Caco-2 (cell line): Measurements from ENCODE around the gene GNAQ. TPM values are rescaled to one million over a fixed set of nuclear protein-coding genes. Genes with fewer than 3 reads are reported as not detected.

Source experiments
- BruUV-seq: library from RNA; stranded (reverse); fragments of 400-500 nt; replicated peaks from 2 replicates; lab custom pipeline; 2021; lab: Mats Ljungman, UMichigan
- CTCF ChIA-PET: fragments of 300-600 bp; sonication (Branson Sonifier 250); formaldehyde crosslinking; loops from one replicate; lab custom pipeline; 2022; ENCODE audit warnings: antibody characterized with exemption; lab: Charles Lee
- POLR2A ChIA-PET: fragments of 300-600 bp; sonication (Branson Sonifier 250); formaldehyde crosslinking; loops from one replicate; lab custom pipeline; 2022; ENCODE audit warnings: antibody characterized with exemption; lab: Charles Lee
- DNase-seq, 2 experiments: peaks; one replicate each; pipeline versions ENCODE4 v3.0.0 to v3.0.0-alpha.2; 2020 to 2022
- H3K27me3 ChIP-seq: replicated peaks from 2 replicates; pipeline ENCODE4 v1.6.0; 2011; ENCODE audit warnings: low read length; ENCODE audit not compliant: control insufficient read depth, insufficient read depth
- H3K36me3 ChIP-seq: 2 replicates; pipeline ENCODE4 v1.5.1; 2011; ENCODE audit warnings: low read length; ENCODE audit not compliant: control insufficient read depth, insufficient read depth
- H3K4me1 ChIP-seq: fragments of 250-450 bp; sonication (Bioruptor Pico); 2 replicates; pipeline ENCODE4 v1.5.1; 2020; ENCODE audit warnings: mild to moderate bottlenecking
- H3K4me3 ChIP-seq: 2 replicates; pipeline ENCODE4 v1.5.1; 2011; ENCODE audit warnings: low read depth, mild to moderate bottlenecking, control low read depth, low read length
- H3K9me3 ChIP-seq: fragments of 250-450 bp; sonication (Bioruptor Pico); 2 replicates; pipeline ENCODE4 v1.5.1; 2020; ENCODE audit warnings: mild to moderate bottlenecking, moderate library complexity
- H3K27ac Mint-ChIP-seq: one replicate; pipeline ENCODE4 v1.8.0; 2022; ENCODE audit warnings: mixed read lengths; ENCODE audit not compliant: unreplicated experiment
- H3K27me3 Mint-ChIP-seq: one replicate; pipeline ENCODE4 v1.8.0; 2022; ENCODE audit warnings: mixed read lengths; ENCODE audit not compliant: insufficient read depth, unreplicated experiment
- H3K36me3 Mint-ChIP-seq: one replicate; pipeline ENCODE4 v1.8.0; 2022; ENCODE audit warnings: mild to moderate bottlenecking, mixed read lengths; ENCODE audit not compliant: insufficient read depth, unreplicated experiment
- H3K4me1 Mint-ChIP-seq: one replicate; pipeline ENCODE4 v1.8.0; 2022; ENCODE audit warnings: low read depth, mixed read lengths; ENCODE audit not compliant: unreplicated experiment
- H3K4me3 Mint-ChIP-seq: one replicate; pipeline ENCODE4 v1.8.0; 2022; ENCODE audit warnings: mild to moderate bottlenecking, moderate library complexity, mixed read lengths; ENCODE audit not compliant: unreplicated experiment
- H3K9me3 Mint-ChIP-seq: one replicate; pipeline ENCODE4 v1.8.0; 2022; ENCODE audit warnings: mixed read lengths; ENCODE audit not compliant: unreplicated experiment
- intact Hi-C: fragments of 100-400 bp; cut with micrococcal nuclease; formaldehyde crosslinking; loops from one replicate; pipeline ENCODE4 v1.10.0; 2022; ENCODE audit not compliant: unreplicated experiment
- total RNA-seq: library from RNA; stranded (reverse); gene quantifications from 2 replicates; pipeline ENCODE4 v1.2.3, GENCODE V29; 2022
- TF ChIP-seq, protein P1 (sequence below), 2 experiments: fragments of 200-600 bp in 1 of 2; IDR thresholded peaks; 1 replicate in 1 of 2; 2 replicates in 1 of 2; pipeline versions ENCODE4 v1.5.1 to v1.8.0; 2011 to 2022; ENCODE audit warnings: antibody characterized with exemption in 1 of 2, control low read depth in 1 of 2, inconsistent platforms in 1 of 2, low read depth in 1 of 2, low read length in 1 of 2, mild to moderate bottlenecking in 1 of 2, moderate library complexity in 1 of 2; ENCODE audit not compliant: insufficient read depth in 1 of 2, severe bottlenecking in 1 of 2, unreplicated experiment in 1 of 2

The GNAQ gene
- total RNA-seq, 1 experiment from 2014 or later: 10.1 TPM

DNA sequence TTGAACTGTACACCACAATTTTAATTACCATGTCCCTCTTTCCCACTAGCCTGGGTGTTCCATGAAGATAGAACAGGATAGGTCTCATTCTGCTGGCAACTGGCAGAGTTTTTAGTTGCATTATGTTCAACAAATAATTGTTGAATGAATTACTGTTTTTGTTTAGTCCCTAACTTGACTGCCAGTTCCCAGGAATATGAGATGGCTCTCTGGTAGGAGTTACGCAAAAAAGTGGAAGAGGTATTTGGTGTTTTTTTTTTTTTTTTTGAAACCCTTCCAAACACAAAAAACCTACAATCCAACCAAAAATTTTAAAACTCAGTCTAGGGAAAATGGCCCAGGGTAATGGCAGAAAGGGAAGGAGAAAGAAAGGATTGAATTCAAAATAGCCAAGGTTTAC lies 153.6 kb downstream of the GNAQ start:
- H3K9me3 Mint-ChIP-seq: no peaks in the 10 kb centered on the region
- BruUV-seq: no TSS peak

DNA sequence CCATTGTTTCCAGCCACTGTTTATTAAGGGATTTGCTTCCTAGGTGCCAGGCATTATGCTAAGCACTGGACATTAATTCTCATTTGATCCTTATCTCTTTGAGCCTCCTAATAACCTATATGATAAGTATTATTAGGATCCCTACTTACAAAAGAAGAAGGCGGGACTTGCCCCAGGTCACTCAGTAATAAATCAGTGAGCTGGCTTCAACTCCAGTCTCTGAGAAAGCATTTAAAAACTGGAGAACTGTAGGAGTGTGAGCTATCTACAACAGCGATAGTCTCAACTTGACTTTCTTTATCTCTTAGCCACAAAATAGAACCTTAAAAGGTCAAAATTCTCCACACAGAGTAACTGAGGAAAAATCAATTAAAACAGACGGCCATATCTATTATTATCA lies 155.0 kb downstream of the GNAQ start:
- Mint-ChIP-seq H3K27ac (no peak overlapping the region), H3K4me3 (no peak overlapping the region), H3K9me3 (no peaks in the 10 kb centered on the region), H3K4me1 (no peaks in the 10 kb centered on the region), H3K36me3 (peaks cover 7% of the 10 kb centered on the region), H3K27me3 (no peaks in the 10 kb centered on the region)
- intact Hi-C loops: loop anchor here (10.0 kb wide), 1 partner anchor 68 kb away; no protein-coding TSS in a partner anchor
- DNase-seq: no peak
- POLR2A ChIA-PET: no interaction called here
- BruUV-seq: no TSS peak
- H3K9me3 ChIP-seq: no peaks in the 10 kb centered on the region
- H3K27me3 ChIP-seq: no peaks in the 10 kb centered on the region
- H3K36me3 ChIP-seq: no peaks in the 10 kb centered on the region
- CTCF ChIA-PET: no interaction called here
- TF ChIP-seq, protein P1, sequence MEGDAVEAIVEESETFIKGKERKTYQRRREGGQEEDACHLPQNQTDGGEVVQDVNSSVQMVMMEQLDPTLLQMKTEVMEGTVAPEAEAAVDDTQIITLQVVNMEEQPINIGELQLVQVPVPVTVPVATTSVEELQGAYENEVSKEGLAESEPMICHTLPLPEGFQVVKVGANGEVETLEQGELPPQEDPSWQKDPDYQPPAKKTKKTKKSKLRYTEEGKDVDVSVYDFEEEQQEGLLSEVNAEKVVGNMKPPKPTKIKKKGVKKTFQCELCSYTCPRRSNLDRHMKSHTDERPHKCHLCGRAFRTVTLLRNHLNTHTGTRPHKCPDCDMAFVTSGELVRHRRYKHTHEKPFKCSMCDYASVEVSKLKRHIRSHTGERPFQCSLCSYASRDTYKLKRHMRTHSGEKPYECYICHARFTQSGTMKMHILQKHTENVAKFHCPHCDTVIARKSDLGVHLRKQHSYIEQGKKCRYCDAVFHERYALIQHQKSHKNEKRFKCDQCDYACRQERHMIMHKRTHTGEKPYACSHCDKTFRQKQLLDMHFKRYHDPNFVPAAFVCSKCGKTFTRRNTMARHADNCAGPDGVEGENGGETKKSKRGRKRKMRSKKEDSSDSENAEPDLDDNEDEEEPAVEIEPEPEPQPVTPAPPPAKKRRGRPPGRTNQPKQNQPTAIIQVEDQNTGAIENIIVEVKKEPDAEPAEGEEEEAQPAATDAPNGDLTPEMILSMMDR (IDR thresholded peaks at IDR 0.05; ENCODE audit: insufficient read depth in 1 of 2, low read depth in 1 of 2, low read length in 1 of 2, severe bottlenecking in 1 of 2, unreplicated experiment in 1 of 2): no peak
- H3K4me1 ChIP-seq: no peaks in the 10 kb centered on the region
- H3K4me3 ChIP-seq: no peak overlapping the region

More for the DNA sequence above, 153.6 kb downstream of the GNAQ start:
- no peaks in the 10 kb centered on the region for H3K9me3 ChIP-seq
- TF ChIP-seq, protein P1 (IDR thresholded peaks at IDR 0.05; ENCODE audit: insufficient read depth in 1 of 2, low read depth in 1 of 2, low read length in 1 of 2, severe bottlenecking in 1 of 2, unreplicated experiment in 1 of 2): no peak
- ChIA-PET POLR2A (no interaction called here), CTCF (no interaction called here)
- H3K4me3 Mint-ChIP-seq: no peak overlapping the region
- no peaks in the 10 kb centered on the region for H3K27me3 Mint-ChIP-seq
- H3K36me3 Mint-ChIP-seq: peaks cover 7% of the 10 kb centered on the region
- DNase-seq: no peak
- H3K27ac Mint-ChIP-seq: no peak overlapping the region
- H3K4me3 ChIP-seq: no peak overlapping the region
- H3K27me3 ChIP-seq: no peaks in the 10 kb centered on the region
- H3K4me1 ChIP-seq: 0 out of 2 replicates have a peak, but pooled peaks cover 6% of the 10 kb centered on the region
- intact Hi-C loops: loop anchor here (10.0 kb wide), 1 partner anchor 67 kb away; no protein-coding TSS in a partner anchor
- H3K36me3 ChIP-seq: no peaks in the 10 kb centered on the region
- no peaks in the 10 kb centered on the region for H3K4me1 Mint-ChIP-seq

DNA sequence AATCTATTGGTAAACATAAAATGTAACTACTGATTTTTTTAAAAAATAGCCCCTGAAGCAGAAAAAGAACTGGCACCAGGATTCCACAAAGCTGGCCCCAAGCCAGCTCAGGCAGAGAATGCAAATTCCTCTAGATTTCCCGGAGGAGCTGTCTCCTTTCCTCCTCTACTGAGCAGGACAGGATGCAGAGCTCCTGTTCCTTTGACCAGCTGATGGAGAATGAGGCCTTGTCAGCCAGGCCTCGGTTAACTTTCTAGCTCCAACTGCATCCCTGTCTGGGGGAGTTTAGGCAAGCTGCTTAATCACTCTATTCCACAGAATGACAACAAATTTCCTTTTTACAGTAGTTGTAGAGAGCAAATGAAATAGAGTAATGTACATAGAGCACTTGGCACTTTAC lies 155.5 kb downstream of the GNAQ start:
- Histone ChIP-seq H3K4me3 (no peak overlapping the region), H3K36me3 (no peaks in the 10 kb centered on the region), H3K4me1 (no peaks in the 10 kb centered on the region), H3K27me3 (no peaks in the 10 kb centered on the region), H3K9me3 (no peaks in the 10 kb centered on the region)
- peaks cover 7% of the 10 kb centered on the region for H3K36me3 Mint-ChIP-seq
- TF ChIP-seq, protein P1 (IDR thresholded peaks at IDR 0.05; ENCODE audit: insufficient read depth in 1 of 2, low read depth in 1 of 2, low read length in 1 of 2, severe bottlenecking in 1 of 2, unreplicated experiment in 1 of 2): no peak
- BruUV-seq: no TSS peak
- H3K9me3 Mint-ChIP-seq: no peaks in the 10 kb centered on the region
- no peak overlapping the region for H3K27ac Mint-ChIP-seq
- H3K4me1 Mint-ChIP-seq: no peaks in the 10 kb centered on the region
- intact Hi-C loops: loop anchor here (10.0 kb wide), 1 partner anchor 69 kb away; no protein-coding TSS in a partner anchor
- CTCF ChIA-PET: no interaction called here
- no peak for DNase-seq
- POLR2A ChIA-PET: no interaction called here
- H3K27me3 Mint-ChIP-seq: no peaks in the 10 kb centered on the region
- no peak overlapping the region for H3K4me3 Mint-ChIP-seq
